ENCODE data around the gene AP1G2. TPM values are rescaled to one million over a fixed set of nuclear protein-coding genes. Genes with fewer than 3 reads are reported as not detected.
"Not testable (repeated sequence)": the region's sequence is repeated elsewhere in the genome, so short reads cannot be mapped to it uniquely, and the experiment has no call there.

AP1G2 gene
- total RNA-seq, 1 experiment from 2014 or later = 69.7 TPM

DNA sequence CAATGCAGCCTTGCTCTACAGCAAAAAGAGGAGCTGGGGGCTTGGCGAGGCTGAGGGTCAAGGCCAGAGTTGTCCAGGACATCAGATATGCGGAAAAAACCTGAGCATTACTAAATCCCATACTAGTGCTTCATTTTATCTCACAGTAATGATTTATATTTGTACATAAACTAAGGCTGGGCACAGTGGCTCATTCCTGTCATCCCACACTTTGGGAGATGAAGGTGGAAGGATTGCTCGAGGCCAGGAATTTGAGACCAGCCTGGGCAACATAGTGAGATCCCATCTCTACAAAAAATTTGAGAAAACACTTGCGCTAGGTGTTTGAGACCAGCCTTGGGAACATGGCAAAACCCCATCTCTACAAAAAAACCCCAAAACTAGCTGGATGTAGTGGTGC is 22.6 kb upstream of the AP1G2 start:
- DNase-seq = no peak
- no peaks in the 10 kb centered on the region for H3F3A ChIP-seq (ENCODE audit: low read length, unreplicated experiment)
- H3K4me2 ChIP-seq (ENCODE audit: low read length) = no peak overlapping the region
- H3K79me2 ChIP-seq (ENCODE audit: low read length) = no peaks in the 10 kb centered on the region
- no peak overlapping the region for H3K4me3 ChIP-seq (ENCODE audit: low read length)
- TF ChIP-seq EZH2phosphoT487 (IDR thresholded peaks at IDR 0.05; ENCODE audit: borderline replicate concordance, low read length) = no peak
- no peak for TF ChIP-seq CTCF (conservative IDR thresholded peaks at IDR 0.05; ENCODE audit: low read depth, low read length)
- no peak for TF ChIP-seq EZH2 (IDR thresholded peaks at IDR 0.05; ENCODE audit: low read length, unreplicated experiment)
- no peaks in the 10 kb centered on the region for H3K36me3 ChIP-seq (ENCODE audit: low read depth, low read length)
- intact Hi-C loops (cut with micrococcal nuclease) = no loop called here
- no peaks in the 10 kb centered on the region; the same call in 1 of the 2 replicates for H3K27me3 ChIP-seq (ENCODE audit: low read length)
- H3K9ac ChIP-seq (ENCODE audit: low read length) = no peak overlapping the region
- H3K27ac ChIP-seq (ENCODE audit: low read length) = no peak overlapping the region
- H3K9me2 ChIP-seq (replicated peaks; ENCODE audit: low read length) = no peaks in the 10 kb centered on the region
- no peaks in the 10 kb centered on the region for H3K4me1 ChIP-seq (ENCODE audit: insufficient read depth, low read length)
- H2AFZ ChIP-seq (ENCODE audit: low read length) = no peak overlapping the region
- no peaks in the 10 kb centered on the region for H3K9me3 ChIP-seq (ENCODE audit: low read length)
- BruUV-seq (replicated peaks) = no TSS peak
- ChIA-PET CTCF (no interaction called here), POLR2A (ENCODE audit: unreplicated experiment) (no interaction called here)
- ATAC-seq = no peak
- no peaks in the 10 kb centered on the region for H4K20me1 ChIP-seq (ENCODE audit: low read length)

GRCh38 chr14:23589606-23590005 is 22.0 kb upstream of the AP1G2 start:
- Histone ChIP-seq H3K4me2 (ENCODE audit: low read length) (no peak overlapping the region), H3K27me3 (ENCODE audit: low read length) (no peaks in the 10 kb centered on the region; the same call in 1 of the 2 replicates), H3K4me1 (ENCODE audit: insufficient read depth, low read length) (no peaks in the 10 kb centered on the region), H3K36me3 (ENCODE audit: low read depth, low read length) (no peaks in the 10 kb centered on the region), H3K9ac (ENCODE audit: low read length) (no peak overlapping the region), H3F3A (ENCODE audit: low read length, unreplicated experiment) (no peaks in the 10 kb centered on the region), H3K4me3 (ENCODE audit: low read length) (no peak overlapping the region), H3K9me2 (replicated peaks; ENCODE audit: low read length) (no peaks in the 10 kb centered on the region), H4K20me1 (ENCODE audit: low read length) (no peaks in the 10 kb centered on the region), H3K9me3 (ENCODE audit: low read length) (no peaks in the 10 kb centered on the region), H2AFZ (ENCODE audit: low read length) (no peak overlapping the region), H3K79me2 (ENCODE audit: low read length) (no peaks in the 10 kb centered on the region), H3K27ac (ENCODE audit: low read length) (no peak overlapping the region)
- ChIA-PET CTCF (interaction anchor here (0.7 to 1.5 kb wide), 3 partner anchors 42 to 321 kb away, joined by 3 to 21 read pairs (median 11); no protein-coding TSS in a partner anchor), POLR2A (ENCODE audit: unreplicated experiment) (no interaction called here)
- intact Hi-C loops (cut with micrococcal nuclease) = loop anchor here (5.0 kb wide), 2 partner anchors 323 to 338 kb away; no protein-coding TSS in a partner anchor
- no TSS peak for BruUV-seq (replicated peaks)
- TF ChIP-seq EZH2 (IDR thresholded peaks at IDR 0.05; ENCODE audit: low read length, unreplicated experiment) (no peak), EZH2phosphoT487 (IDR thresholded peaks at IDR 0.05; ENCODE audit: borderline replicate concordance, low read length) (no peak), CTCF (conservative IDR thresholded peaks at IDR 0.05; ENCODE audit: low read depth, low read length) (no peak)
- ATAC-seq = no peak
- no peak for DNase-seq

GRCh38 chr14:23588884-23589598 is 21.4 kb upstream of the AP1G2 start:
- no peak for TF ChIP-seq EZH2phosphoT487 (IDR thresholded peaks at IDR 0.05; ENCODE audit: borderline replicate concordance, low read length)
- no peak for TF ChIP-seq EZH2 (IDR thresholded peaks at IDR 0.05; ENCODE audit: low read length, unreplicated experiment)
- peak; percentile 85 for TF ChIP-seq CTCF (conservative IDR thresholded peaks at IDR 0.05; ENCODE audit: low read depth, low read length)
- ChIA-PET CTCF (interaction anchor here (0.7 to 1.5 kb wide), 3 partner anchors 43 to 322 kb away, joined by 3 to 21 read pairs (median 11); no protein-coding TSS in a partner anchor), POLR2A (ENCODE audit: unreplicated experiment) (no interaction called here)
- intact Hi-C loops (cut with micrococcal nuclease) = loop anchor here (5.0 kb wide), 2 partner anchors 323 to 338 kb away; no protein-coding TSS in a partner anchor
- Histone ChIP-seq H3K27me3 (ENCODE audit: low read length) (no peaks in the 10 kb centered on the region; the same call in 1 of the 2 replicates), H4K20me1 (ENCODE audit: low read length) (no peaks in the 10 kb centered on the region), H3K9ac (ENCODE audit: low read length) (no peak overlapping the region), H3K9me2 (replicated peaks; ENCODE audit: low read length) (no peaks in the 10 kb centered on the region), H3F3A (ENCODE audit: low read length, unreplicated experiment) (no peaks in the 10 kb centered on the region), H3K79me2 (ENCODE audit: low read length) (no peaks in the 10 kb centered on the region), H3K4me1 (ENCODE audit: insufficient read depth, low read length) (no peaks in the 10 kb centered on the region), H3K27ac (ENCODE audit: low read length) (no peak overlapping the region), H2AFZ (ENCODE audit: low read length) (no peak overlapping the region), H3K4me3 (ENCODE audit: low read length) (no peak overlapping the region), H3K9me3 (ENCODE audit: low read length) (no peaks in the 10 kb centered on the region), H3K4me2 (ENCODE audit: low read length) (no peak overlapping the region), H3K36me3 (ENCODE audit: low read depth, low read length) (no peaks in the 10 kb centered on the region)
- ATAC-seq (peak; percentile 95), DNase-seq (peak; percentile 87)
- BruUV-seq (replicated peaks) = no TSS peak

- intact Hi-C loops (cut with micrococcal nuclease) = loop anchor here (5.0 kb wide), 2 partner anchors 328 to 343 kb away; no protein-coding TSS in a partner anchor
- POLR2A ChIA-PET (ENCODE audit: unreplicated experiment); H3K4me1 ChIP-seq (ENCODE audit: insufficient read depth, low read length); BruUV-seq (replicated peaks); ATAC-seq; H3K9me2 ChIP-seq (replicated peaks; ENCODE audit: low read length); DNase-seq; H4K20me1 ChIP-seq (ENCODE audit: low read length); H3K36me3 ChIP-seq (ENCODE audit: low read depth, low read length); H2AFZ ChIP-seq (ENCODE audit: low read length); H3F3A ChIP-seq (ENCODE audit: low read length, unreplicated experiment); H3K79me2 ChIP-seq (ENCODE audit: low read length); H3K4me3 ChIP-seq (ENCODE audit: low read length); H3K27ac ChIP-seq (ENCODE audit: low read length); H3K4me2 ChIP-seq (ENCODE audit: low read length); H3K27me3 ChIP-seq (ENCODE audit: low read length); H3K9ac ChIP-seq (ENCODE audit: low read length); CTCF ChIA-PET; H3K9me3 ChIP-seq (ENCODE audit: low read length): not testable (repeated sequence)
Observed at GRCh38 chr14:23584527-23585203, 17.1 kb upstream of the AP1G2 start.

Data from PC-3 (cell line).